Uterus (tissue), 2 donors: ENCODE data around the gene IFT43.

Experiments
- POLR2A ChIP-seq, 2 donors: fragments of 450-650 bp; IDR thresholded peaks; one replicate each; pipeline ENCODE4 v1.6.1; 2016; ENCODE audit warnings: antibody characterized with exemption in 2 of 2, mild to moderate bottlenecking in 1 of 2, moderate library complexity in 1 of 2
- TF ChIP-seq, protein P1 (sequence below), 4 experiments: fragments of 200-600 bp in 2 of 4; fragments of 450-650 bp in 2 of 4; sonication (generic) in 2 of 4; IDR thresholded peaks; one replicate each; pipeline ENCODE4 v1.5.1; 2016 to 2019; ENCODE audit warnings: antibody characterized with exemption in 4 of 4, mild to moderate bottlenecking in 2 of 4, moderate library complexity in 1 of 4

DNA sequence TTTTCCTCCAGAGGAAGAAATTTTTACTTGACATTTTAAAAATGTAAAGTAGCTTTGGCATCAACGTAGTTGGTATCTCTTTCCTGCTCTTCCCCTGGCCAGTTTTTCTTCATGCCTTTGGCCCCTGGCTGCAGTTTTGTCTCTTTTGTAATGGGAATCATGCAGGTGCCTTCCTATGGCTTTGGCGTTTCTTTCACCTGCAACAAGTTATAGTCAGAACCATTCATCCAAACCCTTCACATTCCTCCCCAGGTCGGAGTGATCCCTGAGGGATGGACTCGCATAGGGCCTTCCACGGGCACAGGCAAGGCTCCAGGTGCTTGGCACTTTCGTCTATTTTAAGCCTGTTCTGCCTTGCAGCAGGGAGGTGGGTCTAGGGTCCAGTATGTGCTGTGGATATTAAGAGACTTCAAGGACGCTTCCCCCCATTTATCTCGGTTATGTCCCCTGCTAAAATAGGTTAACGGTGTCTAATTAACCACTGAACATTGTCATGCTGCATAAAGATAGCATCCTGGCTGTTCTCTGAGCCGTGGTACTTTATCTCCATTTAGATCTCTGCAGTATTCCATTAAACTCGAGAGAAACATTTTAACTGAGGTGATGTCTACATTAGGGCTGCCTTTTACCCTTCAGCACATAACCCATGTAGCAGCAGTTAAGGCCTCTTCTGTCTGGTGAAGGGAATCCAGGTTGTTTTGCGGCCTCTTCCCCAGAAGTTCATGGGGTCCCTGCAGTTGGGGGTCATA is 66.3 kb downstream of the IFT43 start:
- TF ChIP-seq, protein P1, sequence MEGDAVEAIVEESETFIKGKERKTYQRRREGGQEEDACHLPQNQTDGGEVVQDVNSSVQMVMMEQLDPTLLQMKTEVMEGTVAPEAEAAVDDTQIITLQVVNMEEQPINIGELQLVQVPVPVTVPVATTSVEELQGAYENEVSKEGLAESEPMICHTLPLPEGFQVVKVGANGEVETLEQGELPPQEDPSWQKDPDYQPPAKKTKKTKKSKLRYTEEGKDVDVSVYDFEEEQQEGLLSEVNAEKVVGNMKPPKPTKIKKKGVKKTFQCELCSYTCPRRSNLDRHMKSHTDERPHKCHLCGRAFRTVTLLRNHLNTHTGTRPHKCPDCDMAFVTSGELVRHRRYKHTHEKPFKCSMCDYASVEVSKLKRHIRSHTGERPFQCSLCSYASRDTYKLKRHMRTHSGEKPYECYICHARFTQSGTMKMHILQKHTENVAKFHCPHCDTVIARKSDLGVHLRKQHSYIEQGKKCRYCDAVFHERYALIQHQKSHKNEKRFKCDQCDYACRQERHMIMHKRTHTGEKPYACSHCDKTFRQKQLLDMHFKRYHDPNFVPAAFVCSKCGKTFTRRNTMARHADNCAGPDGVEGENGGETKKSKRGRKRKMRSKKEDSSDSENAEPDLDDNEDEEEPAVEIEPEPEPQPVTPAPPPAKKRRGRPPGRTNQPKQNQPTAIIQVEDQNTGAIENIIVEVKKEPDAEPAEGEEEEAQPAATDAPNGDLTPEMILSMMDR (IDR thresholded peaks at IDR 0.05) = no peak
- TF ChIP-seq POLR2A (IDR thresholded peaks at IDR 0.05) = no peak
